Sigmoid colon (tissue), 4 donors: ENCODE results near the gene ITGA11.

ENCODE experiments used
- CTCF ChIP-seq, 4 experiments: fragments of 450-650 bp in 3 of 4; fragments of 200-600 bp in 1 of 4; IDR thresholded peaks; one replicate each; pipeline ENCODE4 v1.5.1; 2016 to 2019; ENCODE audit warnings: antibody characterized with exemption in 4 of 4, mild to moderate bottlenecking in 3 of 4, moderate library complexity in 2 of 4
- EP300 ChIP-seq, 4 donors: sonication (generic); formaldehyde crosslinking; IDR thresholded peaks; one replicate each; pipeline ENCODE4 v1.6.1; 2017; ENCODE audit warnings: antibody characterized with exemption in 4 of 4
- POLR2A ChIP-seq, 2 donors: fragments of 450-650 bp; IDR thresholded peaks; one replicate each; pipeline ENCODE4 v1.6.1; 2016; ENCODE audit warnings: antibody characterized with exemption in 2 of 2, mild to moderate bottlenecking in 2 of 2, moderate library complexity in 2 of 2
- POLR2AphosphoS5 ChIP-seq, 4 donors: sonication (generic); formaldehyde crosslinking; IDR thresholded peaks; one replicate each; pipeline ENCODE4 v1.6.1; 2017; ENCODE audit warnings: antibody characterized with exemption in 4 of 4

- no peak for TF ChIP-seq CTCF (IDR thresholded peaks at IDR 0.05)
- TF ChIP-seq POLR2A (IDR thresholded peaks at IDR 0.05): no peak
- no peak for TF ChIP-seq POLR2AphosphoS5 (IDR thresholded peaks at IDR 0.05)
- TF ChIP-seq EP300 (IDR thresholded peaks at IDR 0.05): no peak
Observed at GRCh38 chr15:68268405-68268804, 163.6 kb downstream of the ITGA11 start.
